GM23338 (cell line): Measurements from ENCODE around the gene RASGRF2.

Experiments used
- CREB1 ChIP-seq: fragments of 250-450 bp; sonication (Bioruptor Pico); IDR thresholded peaks from 2 replicates; pipeline ENCODE4 v1.5.0; 2020; ENCODE audit warnings: low read depth, mild to moderate bottlenecking, moderate library complexity
- CTCF ChIP-seq, 2 experiments: fragments of 200-600 bp in 1 of 2; sonication (generic) in 1 of 2; conservative IDR thresholded peaks; 2 replicates each; pipeline versions ENCODE4 v1.5.1 to v1.6.1; 2016 to 2017; ENCODE audit warnings: antibody characterized with exemption in 2 of 2, low read depth in 2 of 2, mild to moderate bottlenecking in 2 of 2, moderate library complexity in 1 of 2
- EZH2 ChIP-seq: fragments of 200-600 bp; sonication (generic); IDR thresholded peaks from one replicate; pipeline ENCODE4 v1.8.0; 2017; ENCODE audit warnings: antibody characterized with exemption, mild to moderate bottlenecking, low read depth; ENCODE audit not compliant: unreplicated experiment
- EZH2phosphoT487 ChIP-seq: fragments of 200-600 bp; sonication (generic); IDR thresholded peaks from one replicate; pipeline ENCODE4 v1.8.1; 2018; ENCODE audit warnings: antibody characterized with exemption; ENCODE audit not compliant: unreplicated experiment

GRCh38 chr5:80985600-80986228 is 25.6 kb downstream of the RASGRF2 start:
- TF ChIP-seq CTCF (conservative IDR thresholded peaks at IDR 0.05; ENCODE audit: low read depth in 2 of 2) (no peak), EZH2phosphoT487 (no peak), EZH2 (no peak), CREB1 (CRISPR knock-in tag) (no peak)
